Mammary microvascular endothelial cell (primary cell): ENCODE results near the gene LACRT. TPM values are rescaled to one million over a fixed set of nuclear protein-coding genes. Genes with fewer than 3 reads are reported as not detected.

Source experiments
- total RNA-seq: library from RNA; depleted of rRNA; stranded (reverse); fragments of >200 nt; gene quantifications from 2 replicates; pipeline ENCODE4 v1.2.3, GENCODE V29; 2015

The LACRT gene, protein sequence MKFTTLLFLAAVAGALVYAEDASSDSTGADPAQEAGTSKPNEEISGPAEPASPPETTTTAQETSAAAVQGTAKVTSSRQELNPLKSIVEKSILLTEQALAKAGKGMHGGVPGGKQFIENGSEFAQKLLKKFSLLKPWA
- not detected in 2 replicates for total RNA-seq

GRCh38 chr12:54634795-54635194 lies at the start of gene LACRT:
Gene LACRT (minus strand): TSS chr12:54634895. CDS start chr12:54634841, 54 bp downstream.

GRCh38 chr12:54648265-54648664 lies 13.6 kb upstream of the LACRT start, which contains the start of gene DCD:
Gene DCD (minus strand): TSS chr12:54648365. CDS start chr12:54648303, 62 bp downstream.

GRCh38 chr12:54588110-54588889 lies 46.4 kb downstream of the LACRT start, which contains the start of gene PPP1R1A:
Gene PPP1R1A (minus strand): TSS chr12:54588659. CDS start chr12:54588488, 171 bp downstream.

Other genes with a start within 250 kb of the LACRT start
- 679 and 715 TPM in 2 replicates for gene ITGA5, start 215.6 kb downstream of the LACRT start, total RNA-seq
- gene GTSF1, start 161.3 kb downstream of the LACRT start, total RNA-seq, result not detected in 2 replicates
- gene NCKAP1L, start 137.1 kb downstream of the LACRT start, total RNA-seq, result not detected in 2 replicates
- gene PDE1B, start 85.3 kb downstream of the LACRT start, total RNA-seq, result not detected in 2 replicates
- not detected in 2 replicates for gene PPP1R1A, start 46.2 kb downstream of the LACRT start, total RNA-seq
- not detected in 2 replicates for gene DCD, start 13.5 kb upstream of the LACRT start, total RNA-seq
- not detected in 2 replicates for gene MUCL1, start 219.6 kb upstream of the LACRT start, total RNA-seq